ENCODE results near the gene DTNB.
"Not testable (repeated sequence)": the region's sequence is repeated elsewhere in the genome, so short reads cannot be mapped to it uniquely, and the experiment has no call there.

The DTNB gene

GRCh38 chr2:25588576-25588975 is 84.8 kb downstream of the DTNB start:
- DNase-seq (ENCODE audit: low read depth), result no peak

- DNase-seq (ENCODE audit: low read depth), result no peak
Measured at GRCh38 chr2:25587361-25587760, 86.0 kb downstream of the DTNB start.

DNA sequence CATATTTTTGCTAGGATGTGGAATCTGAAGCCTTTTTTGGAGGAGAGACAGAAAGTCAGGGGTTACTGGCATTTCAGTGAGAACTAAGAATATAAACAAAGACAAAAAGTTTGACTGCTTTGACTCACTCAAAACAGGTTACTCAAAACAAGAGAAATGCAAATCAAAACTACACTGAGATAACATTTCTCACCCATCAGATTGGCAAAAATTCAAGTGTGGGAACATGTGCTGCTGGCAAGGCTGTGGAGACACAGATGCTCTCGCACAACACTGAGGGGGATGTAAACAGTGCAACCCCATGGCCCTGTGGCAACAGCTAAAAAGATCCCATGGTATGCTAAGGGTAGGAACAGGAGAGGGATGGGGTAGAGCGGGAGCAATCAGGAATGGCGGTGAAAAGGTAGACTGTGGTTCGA is 86.6 kb downstream of the DTNB start:
- no peak for DNase-seq (ENCODE audit: low read depth)

GRCh38 chr2:25585189-25585588 is 88.2 kb downstream of the DTNB start:
- no peak for DNase-seq (ENCODE audit: low read depth)

DNA sequence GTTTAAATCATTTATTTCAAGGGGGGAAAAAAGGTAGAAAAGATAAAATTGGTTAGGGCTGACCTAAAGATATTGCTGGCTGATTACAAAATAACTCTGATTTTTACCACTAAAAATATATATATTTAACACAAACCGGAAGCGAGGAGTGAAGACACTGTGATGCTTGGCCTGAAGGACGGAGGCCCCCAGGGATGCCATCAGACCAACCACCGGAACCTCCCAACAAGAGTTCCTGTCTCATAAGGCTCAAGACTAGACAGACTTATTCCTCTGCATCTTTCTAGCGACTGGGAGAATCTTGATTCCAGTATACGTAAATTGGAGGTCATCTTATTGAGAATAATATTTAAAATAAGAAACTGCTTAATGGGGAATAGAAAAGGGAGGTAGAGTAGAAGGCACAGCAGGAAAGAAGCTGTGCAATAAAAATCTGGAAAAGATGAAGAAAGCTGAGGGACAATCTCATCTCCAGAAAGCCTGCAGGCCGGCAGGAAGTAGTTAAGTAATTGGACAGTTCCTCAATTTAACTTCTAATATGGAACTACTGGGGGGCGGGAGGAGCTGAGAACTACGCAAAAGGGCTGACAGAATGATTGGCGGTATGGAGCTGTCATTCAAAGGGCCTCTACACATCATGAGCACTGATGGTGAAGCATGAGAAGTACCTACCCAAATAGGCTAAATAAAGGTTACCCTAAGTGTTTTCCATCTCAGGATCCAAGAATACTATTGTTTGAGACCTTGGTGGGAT is 91.1 kb downstream of the DTNB start:
- no peak for DNase-seq (ENCODE audit: low read depth)

DNA sequence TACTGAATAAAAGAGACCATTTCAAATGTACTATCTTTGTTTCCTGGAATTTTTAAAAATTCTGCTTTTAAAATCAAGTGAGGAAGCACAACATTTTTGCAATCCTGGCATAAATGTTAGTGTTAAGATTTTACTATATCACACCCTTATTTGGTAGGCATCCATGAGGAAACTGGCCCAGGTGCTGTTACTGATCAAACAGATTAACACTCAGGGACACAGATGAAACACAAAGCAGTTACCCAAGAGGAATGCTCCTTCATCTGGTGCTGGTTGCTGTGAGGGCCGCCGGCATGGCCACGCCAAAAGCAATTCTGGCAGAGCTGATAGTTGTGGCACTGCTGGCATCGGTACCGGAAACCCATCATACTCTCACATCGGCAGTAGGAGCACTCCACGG is 96.8 kb downstream of the DTNB start:
- DNase-seq (ENCODE audit: low read depth), result no peak

DNA sequence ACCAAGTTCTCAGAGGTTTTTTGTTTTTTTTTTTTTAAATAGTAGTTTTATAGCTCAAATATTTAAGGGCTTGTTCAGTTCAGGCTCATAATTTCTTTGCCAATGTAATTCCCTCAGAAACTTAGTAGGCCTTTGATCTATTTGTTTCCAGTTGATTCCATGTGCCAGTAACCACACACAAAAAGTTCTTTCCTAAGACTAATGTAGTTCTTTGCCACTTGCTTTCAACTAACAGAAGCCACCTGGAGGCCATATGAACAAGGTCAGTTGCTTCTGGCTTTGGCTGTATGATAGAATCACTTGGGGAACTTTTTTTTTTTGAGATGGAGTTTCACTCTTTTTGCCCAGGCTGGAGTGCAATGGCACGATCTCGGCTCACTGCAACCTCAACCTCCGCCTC is 100.7 kb downstream of the DTNB start:
- no peak for DNase-seq (ENCODE audit: low read depth)

DNA sequence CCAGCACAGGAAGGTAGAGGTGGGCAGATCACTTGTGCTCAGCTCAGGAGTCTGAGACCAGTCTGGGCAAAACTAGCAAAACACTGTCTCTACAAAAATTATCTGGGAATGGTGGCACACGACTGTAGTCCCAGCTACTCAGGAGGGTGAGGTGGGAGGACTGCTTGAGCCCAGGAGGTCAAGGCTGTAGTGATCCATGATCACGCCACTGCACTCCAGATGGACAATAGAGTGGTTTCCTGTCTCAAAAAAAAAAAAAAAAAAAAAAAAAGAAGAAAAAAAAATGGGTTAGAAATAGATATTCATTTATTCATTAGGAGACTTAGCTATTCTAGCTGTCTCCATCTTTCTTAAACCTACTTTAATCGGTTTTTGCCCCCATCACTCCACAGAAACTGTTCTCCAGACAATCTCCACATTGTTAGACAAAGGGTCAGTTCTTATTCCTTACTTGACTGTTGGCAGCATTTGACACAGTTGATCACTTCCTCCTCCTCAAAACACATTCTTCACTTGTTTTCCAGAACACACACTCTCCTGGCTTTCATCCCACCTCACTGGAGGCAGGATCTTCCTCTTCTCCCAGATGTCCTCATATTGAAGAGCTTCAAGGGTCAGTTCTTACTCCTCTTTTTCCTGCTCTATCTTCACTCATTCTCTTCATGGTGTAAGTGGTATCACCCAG is 103.1 kb downstream of the DTNB start:
- DNase-seq (ENCODE audit: low read depth), result no peak

- no peak for DNase-seq (ENCODE audit: low read depth)
Measured at GRCh38 chr2:25567406-25567805, 106.0 kb downstream of the DTNB start.

DNA sequence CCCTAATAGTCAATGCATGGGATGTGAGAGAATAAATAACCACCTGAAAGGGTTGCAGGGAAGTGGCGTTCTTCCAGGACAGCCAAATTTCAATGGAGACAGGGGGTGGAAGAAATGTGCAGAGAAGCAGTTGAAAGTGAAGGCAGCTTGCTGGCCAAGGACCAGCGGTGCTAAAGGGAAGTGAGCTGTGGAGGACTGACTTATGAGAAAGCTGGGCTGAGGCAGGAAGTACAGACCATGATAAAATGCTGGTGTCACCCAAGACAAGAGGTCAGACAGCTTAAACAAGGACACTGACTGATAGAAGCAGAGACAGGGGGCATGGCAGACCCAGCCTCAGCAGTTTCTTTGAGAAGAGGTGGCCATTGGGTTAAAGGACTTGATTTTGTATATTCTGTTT is 106.7 kb downstream of the DTNB start:
- DNase-seq (ENCODE audit: low read depth), result no peak

GRCh38 chr2:25566094-25566493 is 107.3 kb downstream of the DTNB start:
- DNase-seq (ENCODE audit: low read depth), result no peak

DNA sequence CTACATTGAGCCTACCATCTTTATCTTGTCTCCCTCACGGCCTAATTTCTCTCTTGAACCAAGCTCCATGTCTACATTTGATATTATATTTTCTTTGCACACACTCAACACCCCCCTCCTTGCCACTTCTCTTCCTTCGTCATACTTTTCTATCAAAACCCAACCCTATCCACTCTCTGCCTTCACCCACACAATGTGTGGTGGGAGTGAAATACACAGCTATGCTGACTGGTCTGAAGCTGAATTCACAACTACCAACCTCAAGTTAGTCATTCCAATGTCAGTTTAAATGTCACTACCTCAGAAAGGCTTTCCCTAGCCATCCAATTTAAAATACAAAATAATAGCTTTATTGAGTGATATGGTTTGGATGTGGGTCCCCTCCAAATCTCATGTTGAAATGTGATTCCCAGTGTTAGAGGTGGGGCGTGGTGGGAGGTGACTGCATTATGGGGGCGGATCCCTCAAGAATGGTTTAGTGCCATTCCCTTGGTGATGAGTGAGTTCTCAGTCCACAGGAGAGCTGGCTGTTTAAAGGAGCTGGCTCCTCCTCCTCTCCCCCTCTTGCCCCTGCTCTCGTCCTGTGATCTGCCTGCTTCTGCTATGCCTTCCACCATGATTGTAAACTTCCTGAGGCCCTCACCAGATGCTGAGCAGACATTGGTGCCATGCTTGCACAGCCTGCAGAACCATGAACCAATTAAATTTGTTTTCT is 112.1 kb downstream of the DTNB start:
- no peak for DNase-seq (ENCODE audit: low read depth)

GRCh38 chr2:25559148-25559547 is 114.2 kb downstream of the DTNB start:
- no peak for DNase-seq (ENCODE audit: low read depth)

GRCh38 chr2:25558262-25558661 is 115.1 kb downstream of the DTNB start:
- DNase-seq (ENCODE audit: low read depth), result peak; percentile 13

- DNase-seq (ENCODE audit: low read depth), result no peak
Measured at GRCh38 chr2:25557179-25558036, 116.0 kb downstream of the DTNB start.

DNA sequence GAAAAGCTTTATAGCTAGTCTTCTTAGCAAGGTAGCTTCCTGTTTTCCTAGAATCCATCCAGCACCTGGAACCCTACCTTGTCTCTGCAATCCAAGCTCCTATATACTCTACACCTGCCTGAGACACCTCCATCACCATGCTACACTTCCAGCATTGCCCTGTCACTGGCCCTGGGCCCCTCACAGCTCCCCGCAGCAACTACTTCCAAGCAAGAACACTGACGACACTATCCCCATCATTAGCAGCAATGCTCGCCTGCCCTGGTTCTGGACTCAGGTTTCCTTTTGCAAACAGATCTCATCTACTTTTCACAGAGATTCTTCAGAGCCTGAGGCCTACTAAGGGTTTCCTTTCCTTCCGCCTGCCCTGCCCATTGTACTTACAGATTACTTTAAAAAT is 121.1 kb downstream of the DTNB start:
- DNase-seq (ENCODE audit: low read depth), result no peak

DNA sequence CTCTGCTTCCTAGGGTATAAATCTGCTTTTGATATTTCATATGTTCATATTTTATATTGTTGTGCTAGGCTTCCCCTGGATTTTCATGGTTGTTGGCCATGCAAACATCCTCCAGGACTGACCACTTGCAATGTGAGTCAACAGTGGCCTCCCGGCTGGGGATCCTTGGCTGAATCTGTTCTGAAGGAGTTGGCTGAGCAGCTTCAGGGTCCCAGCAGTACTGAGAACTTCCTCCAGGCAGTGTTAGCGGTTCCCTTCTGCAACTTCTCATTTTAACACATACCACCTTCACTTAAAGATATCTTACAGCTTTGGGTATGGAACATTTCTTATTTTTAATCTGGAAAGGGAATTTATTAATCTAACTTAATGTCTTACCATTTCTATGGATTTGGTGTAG is 122.1 kb downstream of the DTNB start:
- DNase-seq (ENCODE audit: low read depth), result no peak

GRCh38 chr2:25549571-25549970 is 123.8 kb downstream of the DTNB start:
- DNase-seq (ENCODE audit: low read depth), result not testable (repeated sequence)

DNA sequence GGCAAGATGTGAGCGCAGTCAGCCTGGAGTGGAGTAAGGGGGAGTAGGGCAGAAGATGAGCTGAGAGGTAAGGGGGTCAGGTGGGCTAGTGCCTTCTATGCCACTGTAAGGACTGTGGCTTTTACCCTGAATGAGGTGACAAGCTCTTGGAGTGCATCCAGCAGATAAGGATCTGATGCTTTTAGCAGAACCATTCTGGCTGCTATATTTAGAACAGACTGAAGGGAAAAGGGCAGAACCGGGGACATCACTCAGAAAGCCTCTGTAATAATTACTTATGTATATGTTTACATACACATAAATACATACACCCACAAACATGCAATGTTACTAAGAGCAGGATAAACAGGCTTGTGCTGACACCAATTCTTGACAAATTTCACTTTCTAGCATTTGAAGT is 124.8 kb downstream of the DTNB start:
- DNase-seq (ENCODE audit: low read depth), result no peak

DNA sequence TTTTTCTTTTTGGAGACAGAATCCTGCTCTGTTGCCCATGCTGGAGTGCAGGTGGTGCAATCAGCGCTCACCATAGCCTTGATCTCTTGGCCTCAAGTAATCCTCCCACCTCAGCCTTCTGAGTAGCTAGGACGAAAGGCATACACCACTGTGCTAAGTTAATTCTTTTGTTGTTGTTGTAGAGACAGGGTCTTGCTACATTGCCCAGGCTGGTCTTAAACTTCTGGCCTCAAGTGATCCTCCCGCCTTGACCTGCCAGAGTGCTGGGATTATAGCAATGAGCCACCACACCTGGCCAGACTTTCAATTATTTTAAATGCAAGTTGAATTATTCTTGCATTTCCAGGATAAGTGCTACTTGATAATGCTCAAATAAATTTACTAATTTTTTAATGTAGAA is 126.5 kb downstream of the DTNB start:
- DNase-seq (ENCODE audit: low read depth), result no peak

- DNase-seq (ENCODE audit: low read depth), result no peak
Measured at GRCh38 chr2:25545899-25546298, 127.5 kb downstream of the DTNB start.

GRCh38 chr2:25544445-25544844 is 128.9 kb downstream of the DTNB start:
- DNase-seq (ENCODE audit: low read depth), result no peak

Measured in stimulated activated CD8-positive, alpha-beta memory T cell treated with anti-CD3 and anti-CD28 coated beads, Interleukin-12 subunit alpha, Interleukin-12 subunit beta, amount 100 ng/mL, for 4 hours (primary cell).